H1 (cell line): Measurements from ENCODE around the gene CRYBB1. TPM values are rescaled to one million over a fixed set of nuclear protein-coding genes. Genes with fewer than 3 reads are reported as not detected.

ENCODE experiments used
- CTCF ChIA-PET: fragments of 300-600 bp; sonication (Branson Sonifier 250); formaldehyde crosslinking; loops from one replicate; lab custom pipeline; 2021; ENCODE audit not compliant: partially characterized antibody; lab: Charles Lee
- POLR2A ChIA-PET: fragments of 300-600 bp; sonication (Branson Sonifier 250); formaldehyde crosslinking; loops from one replicate; lab custom pipeline; 2021; ENCODE audit warnings: inconsistent platforms; ENCODE audit not compliant: partially characterized antibody; lab: Charles Lee
- DNase-seq, 2 experiments: peaks; one replicate each; pipeline versions ENCODE4 v3.0.0 to v3.0.0-alpha.2; 2010 to 2022; ENCODE audit warnings: low spot score in 2 of 2, low read depth in 1 of 2, mixed read lengths in 1 of 2
- FAIRE-seq: peaks from 2 replicates; lab custom pipeline; 2011; peaks lifted over from hg19 to GRCh38; lab: Jason Lieb, UNC
- H2AFZ ChIP-seq: 2 replicates; pipeline ENCODE4 v1.8.1; 2012; ENCODE audit warnings: low read length, inconsistent platforms
- H2AK5ac ChIP-seq: 2 replicates; pipeline ENCODE4 v1.6.1; 2013; ENCODE audit warnings: low read depth, low read length
- H2BK120ac ChIP-seq: replicated peaks from 2 replicates; pipeline ENCODE3; 2013; ENCODE audit warnings: low read depth, low read length, inconsistent platforms
- H2BK12ac ChIP-seq: 2 replicates; pipeline ENCODE4 v1.6.1; 2013; ENCODE audit warnings: low read depth, low read length
- H2BK15ac ChIP-seq: 2 replicates; pipeline ENCODE4 v1.6.1; 2013; ENCODE audit warnings: low read length
- H2BK20ac ChIP-seq: 2 replicates; pipeline ENCODE4 v1.6.1; 2013; ENCODE audit warnings: low read length
- H2BK5ac ChIP-seq: 2 replicates; pipeline ENCODE4 v1.6.1; 2013; ENCODE audit warnings: low read depth, low read length
- H3K14ac ChIP-seq: 2 replicates; pipeline ENCODE4 v1.6.1; 2013; ENCODE audit warnings: inconsistent platforms; ENCODE audit not compliant: insufficient read length
- H3K18ac ChIP-seq: 2 replicates; pipeline ENCODE4 v1.6.1; 2013; ENCODE audit warnings: low read length; ENCODE audit errors: extremely low read depth
- H3K23ac ChIP-seq: 2 replicates; pipeline ENCODE4 v1.6.1; 2013; ENCODE audit warnings: inconsistent platforms; ENCODE audit not compliant: insufficient read length
- H3K23me2 ChIP-seq: 2 replicates; pipeline ENCODE4 v1.6.1; 2013; ENCODE audit warnings: low read depth, low read length
- H3K27ac ChIP-seq: 2 replicates; pipeline ENCODE4 v1.6.1; 2011; ENCODE audit warnings: low read depth, low read length, inconsistent platforms
- H3K27me3 ChIP-seq, 4 experiments: replicated peaks in 1 of 4; 1 replicate in 1 of 4; 2 replicates in 3 of 4; pipeline versions ENCODE4 v1.6.1 to v1.8.1; 2011 to 2013; ENCODE audit warnings: low read length in 3 of 4, mild to moderate bottlenecking in 3 of 4, inconsistent platforms in 2 of 4, mixed read lengths in 2 of 4, moderate library complexity in 1 of 4; ENCODE audit not compliant: control insufficient read depth in 3 of 4, insufficient read depth in 3 of 4; ENCODE audit errors: extremely low read depth in 1 of 4
- H3K36me3 ChIP-seq, 4 experiments: 2 replicates each; pipeline versions ENCODE4 v1.6.1 to v1.8.1; 2011 to 2013; ENCODE audit warnings: mild to moderate bottlenecking in 4 of 4, low read length in 3 of 4, moderate library complexity in 2 of 4, control low read depth in 1 of 4, inconsistent platforms in 1 of 4; ENCODE audit not compliant: insufficient read depth in 4 of 4, control insufficient read depth in 2 of 4
- H3K4ac ChIP-seq: replicated peaks from 2 replicates; pipeline ENCODE3; 2013; ENCODE audit warnings: low read length, low read depth, mixed read lengths, inconsistent platforms; ENCODE audit not compliant: insufficient read length
- H3K4me1 ChIP-seq, 4 experiments: replicated peaks in 1 of 4; 1 replicate in 1 of 4; 2 replicates in 3 of 4; pipeline versions ENCODE4 v1.6.1 to v1.8.1; 2011 to 2013; ENCODE audit warnings: low read length in 3 of 4, inconsistent platforms in 2 of 4, mixed read lengths in 1 of 4; ENCODE audit not compliant: insufficient read depth in 4 of 4, control insufficient read depth in 3 of 4
- H3K4me2 ChIP-seq, 2 experiments: 2 replicates each; pipeline versions ENCODE4 v1.6.1 to v1.8.1; 2011 to 2013; ENCODE audit warnings: low read depth in 2 of 2, low read length in 2 of 2, control low read depth in 1 of 2, inconsistent platforms in 1 of 2, mild to moderate bottlenecking in 1 of 2; ENCODE audit not compliant: insufficient read depth in 1 of 2
- H3K4me3 ChIP-seq, 4 experiments: fragments of 200-600, 300-600 bp in 1 of 4; sonication (generic), shearing (Covaris generic), sonication (Bioruptor Twin) in 1 of 4; 2 replicates each; pipeline versions ENCODE4 v1.5.1 to v1.8.1; 2011 to 2016; ENCODE audit warnings: low read length in 4 of 4, low read depth in 3 of 4, control low read depth in 2 of 4, inconsistent platforms in 2 of 4, mild to moderate bottlenecking in 2 of 4, mixed read lengths in 1 of 4, moderate library complexity in 1 of 4; ENCODE audit not compliant: insufficient read depth in 2 of 4; ENCODE audit errors: extremely low read depth in 1 of 4
- H3K56ac ChIP-seq: replicated peaks from 2 replicates; pipeline ENCODE3; 2013; ENCODE audit warnings: low read depth, mild to moderate bottlenecking, mixed read lengths, low read length, inconsistent platforms; ENCODE audit not compliant: insufficient read length
- H3K79me1 ChIP-seq: 2 replicates; pipeline ENCODE4 v1.6.1; 2013; ENCODE audit warnings: low read depth, low read length, control low read depth
- H3K79me2 ChIP-seq, 2 experiments: 2 replicates each; pipeline versions ENCODE4 v1.6.1 to v1.8.1; 2012 to 2013; ENCODE audit warnings: low read length in 2 of 2, mild to moderate bottlenecking in 2 of 2, inconsistent platforms in 1 of 2; ENCODE audit not compliant: insufficient read depth in 2 of 2, control insufficient read depth in 1 of 2
- H3K9ac ChIP-seq, 4 experiments: replicated peaks in 1 of 4; 1 replicate in 1 of 4; 2 replicates in 3 of 4; pipeline versions ENCODE4 v1.6.1 to v1.8.1; 2011 to 2013; ENCODE audit warnings: low read depth in 3 of 4, low read length in 3 of 4, control low read depth in 2 of 4, mild to moderate bottlenecking in 2 of 4, moderate library complexity in 2 of 4, inconsistent platforms in 1 of 4; ENCODE audit errors: extremely low read depth in 1 of 4
- H3K9me3 ChIP-seq, 2 experiments: 2 replicates each; pipeline versions ENCODE4 v1.6.1 to v1.8.1; 2012 to 2013; ENCODE audit warnings: mild to moderate bottlenecking in 2 of 2, moderate library complexity in 2 of 2, control low read depth in 1 of 2, inconsistent platforms in 1 of 2, low read depth in 1 of 2, low read length in 1 of 2, mixed read lengths in 1 of 2; ENCODE audit not compliant: insufficient read depth in 2 of 2
- H4K20me1 ChIP-seq, 2 experiments: replicated peaks in 1 of 2; 2 replicates each; pipeline versions ENCODE3 to v1.8.1; 2011 to 2013; ENCODE audit warnings: inconsistent platforms in 2 of 2, low read length in 2 of 2, mild to moderate bottlenecking in 1 of 2; ENCODE audit not compliant: insufficient read depth in 2 of 2, control insufficient read depth in 1 of 2
- H4K5ac ChIP-seq: 2 replicates; pipeline ENCODE4 v1.6.1; 2013; ENCODE audit warnings: low read length, low read depth, mixed read lengths, inconsistent platforms; ENCODE audit not compliant: insufficient read length
- H4K8ac ChIP-seq: 2 replicates; pipeline ENCODE4 v1.8.0; 2013; ENCODE audit warnings: mild to moderate bottlenecking, moderate library complexity, low read length, inconsistent platforms; ENCODE audit not compliant: insufficient read depth; ENCODE audit errors: extremely low read depth
- H4K91ac ChIP-seq: replicated peaks from 2 replicates; pipeline ENCODE3; 2013; ENCODE audit warnings: low read length, mixed read lengths, inconsistent platforms; ENCODE audit not compliant: insufficient read length
- CEBPB ChIP-seq: IDR thresholded peaks from 2 replicates; pipeline ENCODE4 v1.6.1; 2012; ENCODE audit warnings: low read depth, low read length
- HDAC2 ChIP-seq, 2 experiments: fragments of 300-600 bp in 1 of 2; sonication (generic) in 1 of 2; IDR thresholded peaks; 2 replicates each; pipeline ENCODE4 v1.6.1; 2011 to 2012; ENCODE audit warnings: low read depth in 2 of 2, low read length in 2 of 2, mild to moderate bottlenecking in 2 of 2, moderate library complexity in 2 of 2, borderline replicate concordance in 1 of 2, inconsistent platforms in 1 of 2
- HDAC6 ChIP-seq: IDR thresholded peaks from one replicate; pipeline ENCODE4 v1.7.1; 2012; ENCODE audit warnings: low read depth, mild to moderate bottlenecking, inconsistent platforms, low read length, moderate library complexity
- JUN ChIP-seq: IDR thresholded peaks from 2 replicates; pipeline ENCODE4 v1.6.1; 2011; ENCODE audit warnings: low read depth, mild to moderate bottlenecking, improper control_type of control experiment, low read length
- KDM4A ChIP-seq: IDR thresholded peaks from one replicate; pipeline ENCODE4 v1.7.1; 2012; ENCODE audit warnings: low read depth, mild to moderate bottlenecking, moderate library complexity, low read length, inconsistent platforms; ENCODE audit not compliant: severe bottlenecking
- POLR2AphosphoS5 ChIP-seq: IDR thresholded peaks from 2 replicates; pipeline ENCODE4 v1.6.1; 2011; ENCODE audit warnings: low read depth, low read length
- POU5F1 ChIP-seq: IDR thresholded peaks from 2 replicates; pipeline ENCODE4 v1.6.1; 2011; ENCODE audit warnings: low read depth, mild to moderate bottlenecking, low read length, moderate library complexity
- SAP30 ChIP-seq: fragments of 300-600 bp; sonication (generic); IDR thresholded peaks from 2 replicates; pipeline ENCODE4 v1.7.1; 2012; ENCODE audit warnings: low read length, moderate library complexity, mild to moderate bottlenecking, inconsistent platforms; ENCODE audit not compliant: insufficient read depth, insufficient replicate concordance
- SRF ChIP-seq: IDR thresholded peaks from 2 replicates; pipeline ENCODE4 v1.6.1; 2011; ENCODE audit warnings: mild to moderate bottlenecking, low read depth, low read length, moderate library complexity
- SUZ12 ChIP-seq: fragments of 200-600 bp; sonication (generic); IDR thresholded peaks from 2 replicates; pipeline ENCODE4 v1.6.1; 2012; ENCODE audit warnings: mild to moderate bottlenecking, inconsistent platforms, low read length, moderate library complexity, mixed read lengths
- TAF7 ChIP-seq: optimal IDR thresholded peaks from 2 replicates; pipeline ENCODE3; 2011; ENCODE audit warnings: low read depth, mild to moderate bottlenecking, inconsistent platforms, low read length, moderate library complexity, borderline replicate concordance
- TEAD4 ChIP-seq: IDR thresholded peaks from 2 replicates; pipeline ENCODE4 v1.6.1; 2012; ENCODE audit warnings: low read depth, low read length, inconsistent platforms, mixed read lengths
- WGBS, 2 experiments: shearing (Covaris generic) in 1 of 2; methylation state at CpG; one replicate each; pipeline versions ENCODE4 v1.1.6 to v1.1.7; 2013 to 2015; ENCODE audit warnings: low lambda C conversion rate in 2 of 2, mixed read lengths in 2 of 2, inconsistent platforms in 1 of 2, low coverage in 1 of 2, missing lambda C conversion rate in 1 of 2; ENCODE audit not compliant: insufficient replicate concordance in 2 of 2, insufficient coverage in 1 of 2, insufficient read length in 1 of 2; ENCODE audit errors: extremely low coverage in 1 of 2, missing lambda C conversion rate in 1 of 2; 5-methylcytosine and 5-hydroxymethylcytosine counted together
- polyA plus RNA-seq, 7 experiments: library from polyadenylated mRNA; depleted of rRNA in 3 of 7; stranded (reverse) in 5 of 7; unstranded in 2 of 7; fragments of >200 nt in 5 of 7; fragments of 200-250 nt in 2 of 7; gene quantifications; 1 replicate in 5 of 7; 2 replicates in 1 of 7; 4 replicates in 1 of 7; pipeline versions ENCODE4 v1.2.1 to v1.2.3, GENCODE V29; 2011 to 2013; ENCODE audit warnings: missing spikeins in 2 of 7, mixed read lengths in 2 of 7
- total RNA-seq: library from RNA; stranded (reverse); fragmentation: NEBNext Ultra II Directional; extraction: Animal tissue kit (Norgen Biotek cat#: 25700); gene quantifications from 2 replicates; pipeline ENCODE4 v1.2.1, GENCODE V29; 2021
- TF ChIP-seq, protein P1 (sequence below): IDR thresholded peaks from 2 replicates; pipeline ENCODE4 v1.6.1; 2011; ENCODE audit warnings: low read length, improper control_type of control experiment

Gene CRYBB1
- total and polyA plus RNA-seq, 2 of the 8 experiments (the other 6 are each of a cell fraction or from before 2014, with no cell fraction given): 1.7 to 6.0 TPM

DNA sequence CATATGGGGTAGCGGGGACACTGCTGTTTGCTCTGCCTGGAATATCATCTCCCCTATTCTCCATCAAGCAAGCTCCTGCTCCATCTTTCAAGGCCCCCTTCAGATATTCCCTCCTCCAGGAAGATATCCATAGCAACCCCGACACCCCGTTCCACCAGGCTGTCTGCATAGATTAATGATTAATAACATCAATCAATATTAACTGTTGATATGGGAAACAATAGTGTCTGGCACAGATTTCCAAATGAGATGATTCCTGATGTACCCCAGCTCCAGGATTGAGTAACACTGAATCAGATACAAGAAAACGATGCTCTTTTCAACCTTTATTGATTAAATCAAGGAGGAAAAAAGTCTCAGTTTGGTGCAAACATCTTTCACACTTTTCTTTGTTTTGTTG lies 20.3 kb downstream of the CRYBB1 start:
- 95% methylated on average over 4 of the region's 4 CpGs; no CpG with 5 or more reads in 1 of the 2 experiments for WGBS, 2 experiments
- no peak overlapping the region for H4K8ac ChIP-seq
- H3K27me3 ChIP-seq: no peaks in the 10 kb centered on the region
- H3K79me2 ChIP-seq: no peaks in the 10 kb centered on the region
- H2BK12ac ChIP-seq: no peak overlapping the region
- no peak overlapping the region for H2AFZ ChIP-seq
- H3K23me2 ChIP-seq: no peaks in the 10 kb centered on the region
- no peak overlapping the region for H3K56ac ChIP-seq
- H3K4me1 ChIP-seq: no peaks in the 10 kb centered on the region; a peak in 2 of 7 replicates
- H3K23ac ChIP-seq: no peak overlapping the region
- FAIRE-seq (no peak), DNase-seq (no peak)
- H3K36me3 ChIP-seq: no peaks in the 10 kb centered on the region
- H3K79me1 ChIP-seq: no peaks in the 10 kb centered on the region
- H3K9me3 ChIP-seq: no peaks in the 10 kb centered on the region
- no peaks in the 10 kb centered on the region for H4K20me1 ChIP-seq
- no peak overlapping the region for H3K4me3 ChIP-seq
- no peak overlapping the region for H3K9ac ChIP-seq
- no peak overlapping the region for H3K27ac ChIP-seq
- H2BK5ac ChIP-seq: no peak overlapping the region
- no peak overlapping the region for H3K4me2 ChIP-seq
- H4K5ac ChIP-seq: no peak overlapping the region
- no peak overlapping the region for H3K14ac ChIP-seq
- CTCF ChIA-PET: interaction anchor here (1.0 kb wide), 2 partner anchors 15 to 54 kb away, joined by 3 read pairs; no protein-coding TSS in a partner anchor
- no peak overlapping the region for H3K4ac ChIP-seq
- no peak overlapping the region for H2BK20ac ChIP-seq
- no peak overlapping the region for H4K91ac ChIP-seq
- no peak overlapping the region for H2AK5ac ChIP-seq
- no peak overlapping the region for H2BK15ac ChIP-seq
- POLR2A ChIA-PET: interaction anchor here (0.9 to 1.7 kb wide), 4 partner anchors 13 to 39 kb away, joined by 3 to 4 read pairs (median 3); no protein-coding TSS in a partner anchor
- H3K18ac ChIP-seq: no peak overlapping the region
- H2BK120ac ChIP-seq: no peak overlapping the region
- TF ChIP-seq POU5F1 (no peak), SAP30 (no peak), HDAC2 (IDR thresholded peaks at IDR 0.05; ENCODE audit: borderline replicate concordance in 1 of 2, low read depth in 2 of 2, low read length in 2 of 2) (no peak), HDAC6 (no peak), SRF (no peak), TEAD4 (no peak), SUZ12 (no peak), CEBPB (no peak), POLR2AphosphoS5 (no peak), KDM4A (no peak), JUN (no peak), TAF7 (no peak)
- TF ChIP-seq, protein P1, sequence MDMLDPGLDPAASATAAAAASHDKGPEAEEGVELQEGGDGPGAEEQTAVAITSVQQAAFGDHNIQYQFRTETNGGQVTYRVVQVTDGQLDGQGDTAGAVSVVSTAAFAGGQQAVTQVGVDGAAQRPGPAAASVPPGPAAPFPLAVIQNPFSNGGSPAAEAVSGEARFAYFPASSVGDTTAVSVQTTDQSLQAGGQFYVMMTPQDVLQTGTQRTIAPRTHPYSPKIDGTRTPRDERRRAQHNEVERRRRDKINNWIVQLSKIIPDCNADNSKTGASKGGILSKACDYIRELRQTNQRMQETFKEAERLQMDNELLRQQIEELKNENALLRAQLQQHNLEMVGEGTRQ: no peak
